HFF-Myc (cell line): ENCODE results near the gene CEND1.

Experiments
- DNase-seq: peaks from one replicate; pipeline ENCODE4 v3.0.0-alpha.2; 2011; ENCODE audit warnings: low read depth; ENCODE audit errors: extremely low read depth
- H3K4me3 ChIP-seq: replicated peaks from 2 replicates; pipeline ENCODE4 v1.5.1; 2011; ENCODE audit warnings: low read depth, mild to moderate bottlenecking, control low read depth, low read length
- TF ChIP-seq, protein P1 (sequence below): IDR thresholded peaks from 2 replicates; pipeline ENCODE4 v1.5.1; 2012; ENCODE audit warnings: mild to moderate bottlenecking, low read depth, low read length, control low read depth; ENCODE audit errors: missing control alignments

The CEND1 gene

DNA sequence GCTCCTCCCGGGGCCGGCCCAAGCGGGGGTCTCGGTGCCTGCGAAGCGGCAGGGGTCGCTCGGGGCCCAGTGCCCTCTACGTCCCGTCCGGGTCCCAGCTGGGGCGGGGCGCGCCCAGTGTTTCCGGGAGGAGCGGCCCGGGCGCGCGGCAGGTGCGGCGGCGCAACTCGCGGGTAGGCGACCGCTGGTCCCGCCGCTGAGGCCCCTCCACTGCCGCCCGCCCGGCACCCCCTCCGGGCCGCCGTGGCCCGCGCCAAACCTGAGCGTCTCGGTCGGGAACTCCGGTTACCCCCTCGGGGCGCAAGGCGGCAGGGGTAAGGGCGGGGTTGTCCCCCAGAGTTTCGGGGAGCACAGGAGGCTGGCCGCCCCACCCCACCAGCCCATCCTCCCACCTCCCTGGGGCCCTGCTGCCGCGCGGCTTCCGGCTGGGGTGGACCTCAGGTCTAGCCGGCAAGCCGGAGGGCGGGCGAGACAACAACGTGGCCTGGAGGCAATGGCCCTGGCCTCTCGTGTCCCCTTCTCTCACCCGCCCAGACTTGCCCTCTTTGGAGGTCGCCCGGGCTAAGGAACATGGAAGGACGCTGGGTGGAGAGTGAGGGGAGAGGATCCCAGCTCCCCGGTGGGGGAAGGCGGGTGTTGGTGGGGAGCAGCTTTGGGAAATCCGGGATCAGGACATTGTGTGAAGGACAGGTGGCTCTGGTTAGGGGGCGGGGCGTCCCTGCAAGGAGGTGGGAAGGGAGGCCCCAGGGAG is 37.4 kb upstream of the CEND1 start:
- TF ChIP-seq, protein P1, sequence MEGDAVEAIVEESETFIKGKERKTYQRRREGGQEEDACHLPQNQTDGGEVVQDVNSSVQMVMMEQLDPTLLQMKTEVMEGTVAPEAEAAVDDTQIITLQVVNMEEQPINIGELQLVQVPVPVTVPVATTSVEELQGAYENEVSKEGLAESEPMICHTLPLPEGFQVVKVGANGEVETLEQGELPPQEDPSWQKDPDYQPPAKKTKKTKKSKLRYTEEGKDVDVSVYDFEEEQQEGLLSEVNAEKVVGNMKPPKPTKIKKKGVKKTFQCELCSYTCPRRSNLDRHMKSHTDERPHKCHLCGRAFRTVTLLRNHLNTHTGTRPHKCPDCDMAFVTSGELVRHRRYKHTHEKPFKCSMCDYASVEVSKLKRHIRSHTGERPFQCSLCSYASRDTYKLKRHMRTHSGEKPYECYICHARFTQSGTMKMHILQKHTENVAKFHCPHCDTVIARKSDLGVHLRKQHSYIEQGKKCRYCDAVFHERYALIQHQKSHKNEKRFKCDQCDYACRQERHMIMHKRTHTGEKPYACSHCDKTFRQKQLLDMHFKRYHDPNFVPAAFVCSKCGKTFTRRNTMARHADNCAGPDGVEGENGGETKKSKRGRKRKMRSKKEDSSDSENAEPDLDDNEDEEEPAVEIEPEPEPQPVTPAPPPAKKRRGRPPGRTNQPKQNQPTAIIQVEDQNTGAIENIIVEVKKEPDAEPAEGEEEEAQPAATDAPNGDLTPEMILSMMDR, result no peak
- H3K4me3 ChIP-seq, result 0 out of 2 replicates have a peak overlapping the region, but pooled peaks have one; percentile 7
- no peak for DNase-seq

DNA sequence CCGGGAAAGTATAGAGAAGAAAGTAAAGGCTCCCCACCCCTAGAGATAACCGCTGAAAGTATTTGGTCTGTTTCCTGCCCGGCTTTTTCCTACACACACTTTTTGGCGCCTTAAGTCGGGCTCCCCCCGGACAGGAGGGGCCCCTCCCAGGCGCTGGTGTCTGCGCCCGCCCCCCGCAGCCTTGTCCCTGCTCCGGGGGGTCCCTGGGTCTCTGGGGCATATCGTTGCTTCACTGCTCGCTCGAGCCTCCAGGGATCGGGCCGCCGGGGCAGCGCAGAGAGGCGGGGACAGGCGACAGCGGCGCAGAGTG is 36.9 kb upstream of the CEND1 start:
- DNase-seq, result no peak
- H3K4me3 ChIP-seq, result 0 out of 2 replicates have a peak overlapping the region, but pooled peaks have one; percentile 7
- TF ChIP-seq, protein P1, result no peak

DNA sequence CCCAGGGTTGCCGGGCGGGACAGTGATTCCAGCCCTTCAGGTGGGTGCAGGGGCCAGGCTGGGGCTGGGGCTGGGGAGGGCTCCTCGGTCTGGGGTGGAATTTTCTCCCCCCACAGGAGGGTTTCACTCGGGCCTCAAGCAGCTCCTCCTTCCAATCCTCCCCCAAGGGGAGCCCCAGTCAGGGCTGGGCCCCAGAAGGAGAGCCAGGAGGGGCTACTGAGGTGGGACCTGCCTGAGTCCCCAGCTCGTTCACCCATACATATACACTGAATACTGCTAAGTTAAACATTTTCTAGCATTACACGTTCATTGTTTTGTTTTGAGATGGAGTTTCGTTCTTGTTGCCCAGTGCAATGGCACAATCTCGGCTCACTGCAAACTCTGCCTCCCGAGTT is 36.3 kb upstream of the CEND1 start:
- no peak overlapping the region for H3K4me3 ChIP-seq
- TF ChIP-seq, protein P1, result no peak
- DNase-seq, result no peak

DNA sequence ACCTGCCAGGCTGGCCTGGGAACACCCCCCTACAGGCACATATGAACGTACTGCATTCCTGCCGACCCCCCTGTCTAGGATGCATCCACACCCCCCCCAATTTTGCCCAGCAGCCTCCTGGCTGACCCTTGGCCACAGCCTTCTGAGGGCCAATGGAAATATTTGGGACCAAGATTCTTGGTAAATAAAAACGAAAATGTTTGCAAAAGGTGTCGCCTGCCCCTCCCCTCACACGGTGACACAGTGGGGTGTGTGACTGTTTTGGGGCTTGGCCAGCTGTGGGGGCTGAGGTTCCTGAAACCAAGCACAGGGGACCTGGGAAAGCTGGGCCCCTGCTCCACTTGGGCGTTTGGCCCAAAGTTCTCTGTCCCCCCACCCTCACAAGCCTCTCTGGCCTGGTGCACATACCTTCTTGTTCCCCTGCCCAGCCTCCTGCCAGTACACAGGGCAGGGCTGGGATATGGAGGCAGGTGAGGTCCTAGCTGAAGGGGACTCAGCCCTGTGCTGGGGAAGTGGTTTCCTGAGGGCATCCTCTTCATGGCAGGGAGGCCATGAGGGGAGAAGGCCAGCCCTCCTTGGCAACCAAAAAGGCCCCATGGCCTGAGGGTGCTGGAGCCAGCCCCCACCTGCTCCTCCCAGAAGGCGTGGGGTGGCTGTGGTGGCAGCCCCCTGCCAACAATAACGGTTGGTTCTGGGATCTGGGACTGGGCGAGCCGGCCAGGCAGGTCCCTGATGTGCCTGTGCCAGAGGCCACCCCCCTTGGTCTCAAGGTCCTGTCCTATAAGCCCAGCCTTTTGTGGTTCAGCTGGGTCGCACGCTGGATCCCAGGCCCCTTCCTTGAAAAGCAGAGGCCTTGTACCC is 35.7 kb upstream of the CEND1 start:
- DNase-seq, result no peak
- TF ChIP-seq, protein P1, result no peak
- H3K4me3 ChIP-seq, result no peak overlapping the region

DNA sequence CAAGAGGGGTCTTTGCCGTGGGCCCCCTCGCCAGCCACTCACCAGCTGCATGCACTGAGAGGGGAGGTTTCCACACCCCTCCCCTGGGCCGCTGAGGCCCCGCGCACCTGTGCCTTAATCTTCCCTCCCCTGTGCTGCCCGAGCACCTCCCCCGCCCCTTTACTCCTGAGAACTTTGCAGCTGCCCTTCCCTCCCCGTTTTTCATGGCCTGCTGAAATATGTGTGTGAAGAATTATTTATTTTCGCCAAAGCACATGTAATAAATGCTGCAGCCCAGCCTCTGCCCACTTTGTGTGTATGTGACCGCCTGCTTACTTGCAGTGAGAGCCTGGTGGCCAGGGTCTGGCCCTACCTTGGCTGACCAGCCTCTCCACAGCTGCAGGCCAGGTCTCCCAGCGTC is 35.1 kb upstream of the CEND1 start:
- TF ChIP-seq, protein P1, result no peak
- no peak overlapping the region for H3K4me3 ChIP-seq
- DNase-seq, result no peak

DNA sequence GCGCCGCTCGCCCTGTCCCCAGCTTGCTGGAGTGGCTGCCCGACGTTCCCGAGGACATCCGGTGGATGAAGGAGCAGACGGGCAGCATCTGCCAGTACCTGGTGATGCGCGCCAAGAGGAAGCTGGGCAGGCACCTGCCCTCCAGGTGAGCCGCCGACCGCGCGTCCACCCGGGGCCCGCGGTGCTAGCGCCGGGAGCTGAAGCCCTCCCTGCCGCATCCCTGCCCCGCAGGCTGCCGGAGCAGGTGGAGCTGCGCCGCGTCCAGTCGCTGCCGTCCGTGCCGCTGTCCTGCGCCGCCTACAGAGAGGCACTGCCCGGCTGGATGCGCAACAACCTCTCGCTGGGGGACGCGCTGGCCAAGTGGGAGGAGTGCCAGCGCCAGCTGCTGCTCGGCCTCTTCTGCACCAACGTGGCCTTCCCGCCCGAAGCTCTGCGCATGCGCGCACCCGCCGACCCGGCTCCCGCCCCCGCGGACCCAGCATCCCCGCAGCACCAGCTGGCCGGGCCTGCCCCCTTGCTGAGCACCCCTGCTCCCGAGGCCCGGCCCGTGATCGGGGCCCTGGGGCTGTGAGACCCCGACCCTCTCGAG is 34.5 kb upstream of the CEND1 start:
- TF ChIP-seq, protein P1, result no peak
- H3K4me3 ChIP-seq, result no peak overlapping the region
- DNase-seq, result no peak
